K562 (cell line): Measurements from ENCODE around the gene IQCK.

ENCODE experiments used
- ATF1 ChIP-seq, 2 experiments: fragments of 450-650 bp in 1 of 2; IDR thresholded peaks; 2 replicates each; pipeline ENCODE4 v1.6.1; 2016; ENCODE audit warnings: missing compliant biosample characterization in 1 of 2, missing genetic modification characterization in 1 of 2
- BRF2 ChIP-seq: IDR thresholded peaks from 3 replicates; pipeline ENCODE4 v1.6.1; 2011; ENCODE audit warnings: borderline replicate concordance, mild to moderate bottlenecking; ENCODE audit not compliant: insufficient read length, insufficient read depth
- CTCF ChIP-seq, 3 experiments: IDR thresholded peaks in 2 of 3; conservative IDR thresholded peaks in 1 of 3; 2 replicates each; pipeline ENCODE4 v1.5.1; 2011 to 2012; ENCODE audit warnings: low read length in 3 of 3, mild to moderate bottlenecking in 3 of 3, control low read depth in 2 of 3, improper control_type of control experiment in 1 of 3, inconsistent platforms in 1 of 3, low read depth in 1 of 3, mixed read lengths in 1 of 3, moderate library complexity in 1 of 3; ENCODE audit not compliant: insufficient read depth in 2 of 3
- MYBL2 ChIP-seq, 2 experiments: fragments of 450-650 bp in 1 of 2; sonication (generic) in 1 of 2; formaldehyde crosslinking in 1 of 2; IDR thresholded peaks; 2 replicates each; pipeline versions ENCODE4 v1.6.1 to v1.8.1; 2017 to 2022; ENCODE audit warnings: borderline replicate concordance in 1 of 2, inconsistent platforms in 1 of 2, low read depth in 1 of 2, mild to moderate bottlenecking in 1 of 2, missing genetic modification reagents in 1 of 2, moderate library complexity in 1 of 2
- ZNF586 ChIP-seq: fragments of 450-650 bp; formaldehyde crosslinking; conservative IDR thresholded peaks from 2 replicates; pipeline ENCODE4 v1.4.0; 2020; ENCODE audit warnings: mild to moderate bottlenecking, moderate library complexity

- TF ChIP-seq BRF2 (no peak), CTCF (IDR thresholded peaks at IDR 0.05 in 2 of 3, conservative IDR thresholded peaks at IDR 0.05 in 1 of 3; ENCODE audit: insufficient read depth in 2 of 3, low read depth in 1 of 3, low read length in 3 of 3) (no peak), MYBL2 (IDR thresholded peaks at IDR 0.05; ENCODE audit: low read depth) (no peak), MYBL2 (CRISPR knock-in tag; IDR thresholded peaks at IDR 0.05; ENCODE audit: borderline replicate concordance) (no peak), ZNF586 (CRISPR knock-in tag) (no peak), ATF1 (CRISPR knock-in tag; IDR thresholded peaks at IDR 0.05) (no peak), ATF1 (tag; IDR thresholded peaks at IDR 0.05) (no peak)
Measured at GRCh38 chr16:19859603-19860002, 141.5 kb downstream of the IQCK start.
